Measurements from ENCODE around the gene SLC35D3. TPM values are rescaled to one million over a fixed set of nuclear protein-coding genes. Genes with fewer than 3 reads are reported as not detected.
"Not testable (repeated sequence)": the region's sequence is repeated elsewhere in the genome, so short reads cannot be mapped to it uniquely, and the experiment has no call there.

Gene SLC35D3
- total and polyA plus RNA-seq, 8 donors: 0.08 to 0.31 (median 0.18) TPM; not detected in 5

GRCh38 chr6:136958168-136958567, 36.1 kb downstream of the SLC35D3 start:
- TF ChIP-seq EP300 (IDR thresholded peaks at IDR 0.05): no peak
- TF ChIP-seq CTCF (IDR thresholded peaks at IDR 0.05): no peak
- no peak for TF ChIP-seq POLR2AphosphoS5 (IDR thresholded peaks at IDR 0.05)
- TF ChIP-seq POLR2A (IDR thresholded peaks at IDR 0.05): no peak
- Histone ChIP-seq H3K36me3 (no peaks in the 10 kb centered on the region), H3K27me3 (peaks cover 0 to 14% (median 0%) of the 10 kb centered on the region in 3 donors), H3K4me1 (peaks cover 5 to 15% (median 7%) of the 10 kb centered on the region in 4 donors), H3K27ac (no peak overlapping the region), H3K4me3 (no peak overlapping the region), H3K9me3 (no peaks in the 10 kb centered on the region)
- WGBS, 5 donors: 87 to 97% (median 95%) methylated on average over 5 of the region's 5 CpGs
- intact Hi-C loops (cut with DNase I; ENCODE audit: low total_unique reads): no loop called here
- DNase-seq: no peak

GRCh38 chr6:136959471-136959891, 37.4 kb downstream of the SLC35D3 start:
- Histone ChIP-seq H3K4me1 (peaks cover 5 to 15% (median 7%) of the 10 kb centered on the region in 4 donors), H3K27ac (no peak overlapping the region), H3K4me3 (no peak overlapping the region), H3K36me3 (no peaks in the 10 kb centered on the region), H3K27me3 (peaks cover 0 to 14% (median 0%) of the 10 kb centered on the region in 3 donors), H3K9me3 (no peaks in the 10 kb centered on the region)
- peak; percentile 34 to 78 for DNase-seq
- no peak for TF ChIP-seq CTCF (IDR thresholded peaks at IDR 0.05)
- no peak for TF ChIP-seq POLR2AphosphoS5 (IDR thresholded peaks at IDR 0.05)
- TF ChIP-seq EP300 (IDR thresholded peaks at IDR 0.05): no peak
- TF ChIP-seq POLR2A (IDR thresholded peaks at IDR 0.05): no peak
- WGBS, 5 donors: 23 to 59% (median 38%) methylated on average over 14 of the region's 14 CpGs
- intact Hi-C loops (cut with DNase I; ENCODE audit: low total_unique reads): no loop called here

GRCh38 chr6:136959935-136960334, 37.8 kb downstream of the SLC35D3 start:
- peaks cover 0 to 14% (median 0%) of the 10 kb centered on the region in 3 donors for H3K27me3 ChIP-seq
- H3K4me1 ChIP-seq: peaks cover 5 to 15% (median 7%) of the 10 kb centered on the region in 4 donors
- intact Hi-C loops (cut with DNase I; ENCODE audit: low total_unique reads); H3K27ac ChIP-seq; H3K36me3 ChIP-seq; H3K4me3 ChIP-seq; H3K9me3 ChIP-seq; DNase-seq: not testable (repeated sequence)
- 46 to 80% (median 54%) methylated on average over 6 of the region's 6 CpGs for WGBS, 5 donors

- peaks cover 0 to 14% (median 0%) of the 10 kb centered on the region in 3 donors for H3K27me3 ChIP-seq
- intact Hi-C loops (cut with DNase I; ENCODE audit: low total_unique reads): no loop called here
- TF ChIP-seq EP300 (IDR thresholded peaks at IDR 0.05) (no peak), CTCF (IDR thresholded peaks at IDR 0.05) (no peak), POLR2A (IDR thresholded peaks at IDR 0.05) (no peak), POLR2AphosphoS5 (IDR thresholded peaks at IDR 0.05) (no peak)
- H3K4me3 ChIP-seq: no peak overlapping the region
- H3K36me3 ChIP-seq: no peaks in the 10 kb centered on the region
- DNase-seq: no peak
- peaks cover 5 to 15% (median 7%) of the 10 kb centered on the region in 4 donors for H3K4me1 ChIP-seq
- 81 to 91% (median 88%) methylated on average over 3 of the region's 3 CpGs for WGBS, 5 donors
- H3K9me3 ChIP-seq: no peaks in the 10 kb centered on the region
- no peak overlapping the region for H3K27ac ChIP-seq
These were observed 38.7 kb downstream of the SLC35D3 start for GRCh38 chr6:136960781-136961180.

GRCh38 chr6:136961848-136962247, 39.7 kb downstream of the SLC35D3 start:
- no peak for TF ChIP-seq POLR2AphosphoS5 (IDR thresholded peaks at IDR 0.05)
- no peak for TF ChIP-seq POLR2A (IDR thresholded peaks at IDR 0.05)
- TF ChIP-seq EP300 (IDR thresholded peaks at IDR 0.05): no peak
- TF ChIP-seq CTCF (IDR thresholded peaks at IDR 0.05): no peak
- Histone ChIP-seq H3K27ac (no peak overlapping the region), H3K4me3 (no peak overlapping the region), H3K36me3 (no peaks in the 10 kb centered on the region), H3K9me3 (no peaks in the 10 kb centered on the region), H3K27me3 (peaks cover 0 to 14% (median 0%) of the 10 kb centered on the region in 3 donors), H3K4me1 (peaks cover 5 to 15% (median 7%) of the 10 kb centered on the region in 4 donors)
- no peak for DNase-seq
- WGBS, 5 donors: 39 to 57% (median 47%) methylated on average over 5 of the region's 5 CpGs
- intact Hi-C loops (cut with DNase I; ENCODE audit: low total_unique reads): no loop called here

Data from stomach (tissue), 9 donors.